Measurements from ENCODE around the gene PEX26.

DNA sequence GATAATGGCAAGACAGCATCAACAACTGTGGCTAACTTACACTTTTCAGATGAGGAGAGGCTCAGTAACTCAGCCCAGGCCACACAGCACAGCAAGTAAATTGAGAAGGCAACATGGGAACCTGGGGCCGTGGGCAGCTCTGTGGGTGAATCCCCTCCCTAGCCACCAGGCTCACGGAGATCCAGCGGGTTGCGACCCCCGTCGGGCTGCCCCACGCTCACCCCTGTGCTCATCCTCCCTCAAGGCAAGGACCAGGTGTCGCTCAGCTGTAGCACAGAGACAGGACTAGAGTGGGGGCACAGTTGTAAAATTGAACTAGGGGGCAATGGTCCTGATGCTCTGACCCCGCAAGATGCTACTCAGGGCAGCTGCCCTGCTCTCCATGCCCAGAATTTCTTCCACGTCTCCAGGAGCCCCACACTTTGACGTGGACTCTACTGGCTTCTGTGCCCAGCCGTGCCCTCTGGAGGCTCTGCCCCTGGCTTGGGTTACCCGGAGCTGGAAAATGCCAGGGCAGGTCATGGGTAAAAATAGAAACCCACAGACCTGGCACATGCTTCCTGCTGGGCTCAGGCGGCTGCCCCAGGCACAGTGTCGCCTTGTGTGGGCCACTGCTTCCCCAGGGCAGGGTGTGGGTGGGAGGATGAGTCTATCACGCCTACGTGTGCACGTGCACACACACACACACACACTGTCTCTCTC, 41.8 kb downstream of the PEX26 start:
- TF ChIP-seq, protein P1, sequence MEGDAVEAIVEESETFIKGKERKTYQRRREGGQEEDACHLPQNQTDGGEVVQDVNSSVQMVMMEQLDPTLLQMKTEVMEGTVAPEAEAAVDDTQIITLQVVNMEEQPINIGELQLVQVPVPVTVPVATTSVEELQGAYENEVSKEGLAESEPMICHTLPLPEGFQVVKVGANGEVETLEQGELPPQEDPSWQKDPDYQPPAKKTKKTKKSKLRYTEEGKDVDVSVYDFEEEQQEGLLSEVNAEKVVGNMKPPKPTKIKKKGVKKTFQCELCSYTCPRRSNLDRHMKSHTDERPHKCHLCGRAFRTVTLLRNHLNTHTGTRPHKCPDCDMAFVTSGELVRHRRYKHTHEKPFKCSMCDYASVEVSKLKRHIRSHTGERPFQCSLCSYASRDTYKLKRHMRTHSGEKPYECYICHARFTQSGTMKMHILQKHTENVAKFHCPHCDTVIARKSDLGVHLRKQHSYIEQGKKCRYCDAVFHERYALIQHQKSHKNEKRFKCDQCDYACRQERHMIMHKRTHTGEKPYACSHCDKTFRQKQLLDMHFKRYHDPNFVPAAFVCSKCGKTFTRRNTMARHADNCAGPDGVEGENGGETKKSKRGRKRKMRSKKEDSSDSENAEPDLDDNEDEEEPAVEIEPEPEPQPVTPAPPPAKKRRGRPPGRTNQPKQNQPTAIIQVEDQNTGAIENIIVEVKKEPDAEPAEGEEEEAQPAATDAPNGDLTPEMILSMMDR (IDR thresholded peaks at IDR 0.05; ENCODE audit: extremely low read depth in 1 of 2, insufficient read depth in 1 of 2, low read depth in 1 of 2, low read length in 2 of 2), result no peak
- TF ChIP-seq, protein P2, sequence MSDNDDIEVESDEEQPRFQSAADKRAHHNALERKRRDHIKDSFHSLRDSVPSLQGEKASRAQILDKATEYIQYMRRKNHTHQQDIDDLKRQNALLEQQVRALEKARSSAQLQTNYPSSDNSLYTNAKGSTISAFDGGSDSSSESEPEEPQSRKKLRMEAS (IDR thresholded peaks at IDR 0.05; ENCODE audit: insufficient read depth, insufficient read length), result no peak
- TF ChIP-seq POLR2A (IDR thresholded peaks at IDR 0.05; ENCODE audit: low read depth, low read length) (no peak), POLR2AphosphoS5 (IDR thresholded peaks at IDR 0.05; ENCODE audit: insufficient read depth, low read depth, low read length) (no peak)

Data from endothelial cell of umbilical vein (primary cell).